SK-N-SH (cell line): ENCODE results near the gene FADS1. TPM values are rescaled to one million over a fixed set of nuclear protein-coding genes. Genes with fewer than 3 reads are reported as not detected.

Experiments used
- CTCF ChIA-PET: fragments of 300-600, 350-600 bp; formaldehyde crosslinking; extraction: SDS; loops from one replicate; lab custom pipeline; 2021; lab: Yijun Ruan, JAX
- POLR2A ChIA-PET: fragments of 350-600 bp; sonication (Branson Sonifier 250); formaldehyde crosslinking; extraction: SDS; loops from one replicate; lab custom pipeline; 2020; ENCODE audit warnings: antibody characterized with exemption, inconsistent platforms; lab: Yijun Ruan, JAX
- DNase-seq: peaks from one replicate; pipeline ENCODE4 v3.0.0; 2012
- H2AFZ ChIP-seq: fragments of 200-600 bp; sonication (generic); 2 replicates; pipeline ENCODE4 v1.8.1; 2016; ENCODE audit warnings: antibody characterized with exemption, mild to moderate bottlenecking, low read depth
- H3F3A ChIP-seq: fragments of 200-600 bp; sonication (generic); replicated peaks from 2 replicates; pipeline ENCODE3; 2016; ENCODE audit warnings: antibody characterized with exemption, mild to moderate bottlenecking; ENCODE audit not compliant: insufficient read depth
- H3K27ac ChIP-seq, 2 experiments: fragments of 200-500 bp in 1 of 2; fragments of 200-600 bp in 1 of 2; sonication (Bioruptor generic) in 1 of 2; sonication (generic), shearing (Covaris generic) in 1 of 2; 2 replicates each; pipeline versions ENCODE4 v1.5.1 to v1.6.1; 2014 to 2016; ENCODE audit warnings: low read depth in 2 of 2, inconsistent platforms in 1 of 2, low read length in 1 of 2, mild to moderate bottlenecking in 1 of 2, mixed read lengths in 1 of 2
- H3K27me3 ChIP-seq: fragments of 200-600 bp; sonication (generic), shearing (Covaris generic); 2 replicates; pipeline ENCODE4 v1.6.1; 2016; ENCODE audit warnings: mixed run types; ENCODE audit not compliant: insufficient read depth
- H3K36me3 ChIP-seq, 2 experiments: fragments of 200-500 bp in 1 of 2; fragments of 200-600 bp in 1 of 2; sonication (Bioruptor generic) in 1 of 2; sonication (generic) in 1 of 2; replicated peaks in 1 of 2; 2 replicates each; pipeline versions ENCODE3 to v1.5.1; 2014 to 2016; ENCODE audit warnings: low read length in 1 of 2, mild to moderate bottlenecking in 1 of 2; ENCODE audit not compliant: insufficient read depth in 2 of 2, control insufficient read depth in 1 of 2
- H3K4me1 ChIP-seq, 2 experiments: fragments of 200-500 bp in 1 of 2; fragments of 200-600 bp in 1 of 2; sonication (Bioruptor generic) in 1 of 2; sonication (generic), shearing (Covaris generic) in 1 of 2; 2 replicates each; pipeline versions ENCODE4 v1.5.1 to v1.6.1; 2014 to 2016; ENCODE audit warnings: low read depth in 1 of 2, low read length in 1 of 2, mixed run types in 1 of 2; ENCODE audit not compliant: insufficient read depth in 2 of 2, control insufficient read depth in 1 of 2
- H3K4me2 ChIP-seq: fragments of 200-600 bp; sonication (generic), shearing (Covaris generic); 2 replicates; pipeline ENCODE4 v1.6.1; 2017; ENCODE audit warnings: mixed run types
- H3K4me3 ChIP-seq, 2 experiments: fragments of 200-500 bp in 1 of 2; fragments of 200-600 bp in 1 of 2; sonication (Bioruptor generic) in 1 of 2; sonication (generic), shearing (Covaris generic) in 1 of 2; 2 replicates each; pipeline versions ENCODE4 v1.5.1 to v1.8.1; 2014 to 2016; ENCODE audit warnings: low read depth in 2 of 2, inconsistent platforms in 1 of 2, low read length in 1 of 2, mild to moderate bottlenecking in 1 of 2, mixed read lengths in 1 of 2, moderate library complexity in 1 of 2
- H3K79me2 ChIP-seq: fragments of 200-600 bp; sonication (generic); 2 replicates; pipeline ENCODE4 v1.8.1; 2017; ENCODE audit warnings: mild to moderate bottlenecking; ENCODE audit not compliant: insufficient read depth
- H3K9ac ChIP-seq: fragments of 200-600 bp; sonication (generic); 2 replicates; pipeline ENCODE4 v1.6.1; 2017; ENCODE audit warnings: mixed run types
- H3K9me2 ChIP-seq: fragments of 200-600 bp; sonication (generic); 2 replicates; pipeline ENCODE4 v1.6.1; 2017; ENCODE audit warnings: mixed run types
- H3K9me3 ChIP-seq: fragments of 200-600 bp; sonication (generic); 2 replicates; pipeline ENCODE4 v1.6.1; 2017; ENCODE audit warnings: mixed run types, mild to moderate bottlenecking, moderate library complexity
- H4K20me1 ChIP-seq: fragments of 200-600 bp; sonication (generic); 2 replicates; pipeline ENCODE4 v1.6.1; 2017; ENCODE audit warnings: mild to moderate bottlenecking, mixed run types; ENCODE audit not compliant: insufficient read depth
- CHD2 ChIP-seq: fragments of 150-350 bp; IDR thresholded peaks from 2 replicates; pipeline ENCODE4 v1.6.1; 2018; ENCODE audit warnings: low read length; ENCODE audit not compliant: partially characterized antibody
- EP300 ChIP-seq, 2 experiments: IDR thresholded peaks; 2 replicates each; pipeline versions ENCODE4 v1.4.0 to v1.6.1; 2012; ENCODE audit warnings: borderline replicate concordance in 1 of 2, low read depth in 1 of 2, low read length in 1 of 2
- GATA2 ChIP-seq: sonication (generic); formaldehyde crosslinking; IDR thresholded peaks from 2 replicates; pipeline ENCODE4 v1.5.0; 2020; ENCODE audit warnings: mild to moderate bottlenecking, missing genetic modification reagents
- RCOR1 ChIP-seq: fragments of 150-350 bp; IDR thresholded peaks from 2 replicates; pipeline ENCODE4 v1.6.1; 2017; ENCODE audit warnings: antibody characterized with exemption, low read length
- TAF1 ChIP-seq: IDR thresholded peaks from 2 replicates; pipeline ENCODE4 v1.6.1; 2012; ENCODE audit warnings: low read depth, mild to moderate bottlenecking, low read length, moderate library complexity, borderline replicate concordance
- TCF12 ChIP-seq: IDR thresholded peaks from 2 replicates; pipeline ENCODE4 v1.4.0; 2012
- WGBS: methylation state at CpG from one replicate; pipeline ENCODE4 v1.1.6; 2017; ENCODE audit warnings: low lambda C conversion rate; 5-methylcytosine and 5-hydroxymethylcytosine counted together
- polyA plus RNA-seq, 3 experiments: library from polyadenylated mRNA; depleted of rRNA; stranded (reverse); fragments of >200 nt; gene quantifications; 2 replicates each; pipeline ENCODE4 v1.2.3, GENCODE V29; 2012
- TF ChIP-seq, protein P1 (sequence below): IDR thresholded peaks from 2 replicates; pipeline ENCODE4; 2012
- TF ChIP-seq, protein P2 (sequence below): fragments of 150-350 bp; IDR thresholded peaks from 2 replicates; pipeline ENCODE4 v1.6.1; 2017; ENCODE audit warnings: antibody characterized with exemption, low read length, low read depth, borderline replicate concordance

Gene FADS1
- polyA plus RNA-seq, 1 of the 3 experiments (the other 2 are of a cell fraction): 20.6 TPM

DNA sequence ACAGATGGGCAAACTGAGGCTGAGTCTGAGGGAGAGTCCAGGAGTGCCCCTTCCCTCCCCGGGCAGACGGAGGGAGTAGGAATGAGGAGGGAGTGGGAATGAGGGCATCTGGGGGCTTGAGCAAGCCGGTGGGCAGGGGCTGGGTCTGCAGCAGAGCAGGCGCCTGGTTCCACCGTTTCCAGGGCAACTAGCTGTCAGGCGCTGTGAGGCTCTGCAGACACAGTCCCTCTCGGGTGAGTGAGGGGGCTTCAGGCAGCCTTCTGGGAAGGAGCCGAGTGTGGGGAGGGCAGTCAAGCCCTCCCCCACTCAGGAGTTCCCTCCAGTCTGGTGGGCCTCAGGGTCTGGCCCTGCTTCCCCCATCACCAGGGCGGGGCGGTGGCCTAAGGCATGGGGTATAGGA lies 43.4 kb downstream of the FADS1 start:
- Histone ChIP-seq H3K4me3 (no peak overlapping the region), H3K27ac (peak overlapping the region in 1 of 2 experiments; percentile 54; a peak in 2 of 4 replicates), H3F3A (no peaks in the 10 kb centered on the region), H2AFZ (no peak overlapping the region), H3K9me2 (no peaks in the 10 kb centered on the region), H3K4me2 (no peak overlapping the region), H4K20me1 (no peaks in the 10 kb centered on the region), H3K9ac (no peak overlapping the region), H3K27me3 (no peaks in the 10 kb centered on the region), H3K4me1 (peaks cover 0 to 32% of the 10 kb centered on the region in 2 experiments; a peak in 1 of 4 replicates), H3K79me2 (no peaks in the 10 kb centered on the region), H3K36me3 (no peaks in the 10 kb centered on the region), H3K9me3 (no peaks in the 10 kb centered on the region)
- DNase-seq: peak; percentile 96
- CTCF ChIA-PET: interaction anchor here (1.6 to 2.3 kb wide), 2 partner anchors 15 to 26 kb away, joined by 4 to 15 read pairs; no protein-coding TSS in a partner anchor
- WGBS: 61% methylated on average over 2 of the region's 10 CpGs
- peak; percentile 50 for TF ChIP-seq TCF12
- peak; percentile 42; the same call in 1 of the 2 replicates for TF ChIP-seq RCOR1
- peak in 1 of 2 experiments; percentile 35; a peak in 1 of 4 replicates for TF ChIP-seq EP300 (IDR thresholded peaks at IDR 0.05; ENCODE audit: borderline replicate concordance in 1 of 2, low read depth in 1 of 2, low read length in 1 of 2)
- TF ChIP-seq CHD2: peak; percentile 32
- TF ChIP-seq, protein P1, sequence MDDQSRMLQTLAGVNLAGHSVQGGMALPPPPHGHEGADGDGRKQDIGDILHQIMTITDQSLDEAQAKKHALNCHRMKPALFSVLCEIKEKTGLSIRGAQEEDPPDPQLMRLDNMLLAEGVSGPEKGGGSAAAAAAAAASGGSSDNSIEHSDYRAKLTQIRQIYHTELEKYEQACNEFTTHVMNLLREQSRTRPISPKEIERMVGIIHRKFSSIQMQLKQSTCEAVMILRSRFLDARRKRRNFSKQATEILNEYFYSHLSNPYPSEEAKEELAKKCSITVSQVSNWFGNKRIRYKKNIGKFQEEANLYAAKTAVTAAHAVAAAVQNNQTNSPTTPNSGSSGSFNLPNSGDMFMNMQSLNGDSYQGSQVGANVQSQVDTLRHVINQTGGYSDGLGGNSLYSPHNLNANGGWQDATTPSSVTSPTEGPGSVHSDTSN: peak; percentile 53
- TF ChIP-seq, protein P2, sequence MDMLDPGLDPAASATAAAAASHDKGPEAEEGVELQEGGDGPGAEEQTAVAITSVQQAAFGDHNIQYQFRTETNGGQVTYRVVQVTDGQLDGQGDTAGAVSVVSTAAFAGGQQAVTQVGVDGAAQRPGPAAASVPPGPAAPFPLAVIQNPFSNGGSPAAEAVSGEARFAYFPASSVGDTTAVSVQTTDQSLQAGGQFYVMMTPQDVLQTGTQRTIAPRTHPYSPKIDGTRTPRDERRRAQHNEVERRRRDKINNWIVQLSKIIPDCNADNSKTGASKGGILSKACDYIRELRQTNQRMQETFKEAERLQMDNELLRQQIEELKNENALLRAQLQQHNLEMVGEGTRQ: no peak
- POLR2A ChIA-PET: interaction anchor here (1.0 kb wide), 1 partner anchor 339 kb away, joined by 3 read pairs; no protein-coding TSS in a partner anchor

DNA sequence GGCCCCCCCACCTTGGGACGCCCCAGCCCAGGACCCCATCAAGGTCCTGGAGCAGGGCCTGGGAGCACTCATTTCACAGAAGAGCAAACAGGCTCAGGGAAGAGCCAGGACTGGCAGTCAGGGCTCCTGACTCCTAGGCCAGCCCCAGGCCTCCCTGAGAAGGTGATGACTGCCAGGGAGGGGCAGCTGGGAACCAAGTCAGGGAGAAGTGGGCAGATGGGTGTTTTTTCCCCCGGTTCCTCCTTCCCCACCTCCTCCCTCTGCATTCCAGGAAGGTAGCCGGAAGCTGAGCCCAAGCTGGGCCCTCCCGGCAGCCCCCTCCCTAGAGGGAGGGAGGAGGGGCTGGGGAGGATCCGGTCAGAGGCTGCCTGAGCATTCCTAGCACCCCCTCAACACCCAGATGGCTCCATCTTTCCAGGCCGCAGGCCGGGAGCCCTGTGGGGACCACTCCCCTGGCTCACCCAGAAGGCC lies 44.8 kb downstream of the FADS1 start:
- Histone ChIP-seq H3K27ac (peak overlapping the region in 1 of 2 experiments; percentile 70; a peak in 1 of 4 replicates), H3K79me2 (no peaks in the 10 kb centered on the region), H3K4me1 (peaks cover 0 to 36% of the 10 kb centered on the region in 2 experiments; a peak in 1 of 4 replicates), H2AFZ (no peak overlapping the region), H3K4me2 (no peak overlapping the region), H4K20me1 (no peaks in the 10 kb centered on the region), H3K27me3 (no peaks in the 10 kb centered on the region), H3K9me2 (no peaks in the 10 kb centered on the region), H3K9me3 (no peaks in the 10 kb centered on the region), H3K4me3 (no peak overlapping the region), H3F3A (no peaks in the 10 kb centered on the region), H3K36me3 (no peaks in the 10 kb centered on the region), H3K9ac (no peak overlapping the region)
- TF ChIP-seq GATA2 (CRISPR knock-in tag) (no peak), TAF1 (no peak)
- ChIA-PET POLR2A (no interaction called here), CTCF (interaction anchor here (0.8 to 2.3 kb wide), 7 partner anchors 14 to 81 kb away, joined by 3 to 15 read pairs (median 4); partner anchors contain the start of gene TMEM258)
- peak; percentile 72 for DNase-seq
- 47% methylated on average over 4 of the region's 7 CpGs for WGBS
